GM21737 (cell line): ENCODE data around the gene AXIN1.
"Not testable (repeated sequence)": the region's sequence is repeated elsewhere in the genome, so short reads cannot be mapped to it uniquely, and the experiment has no call there.

Source experiments
- ATAC-seq: cut with Tn5 transposase; IDR thresholded peaks from one replicate; pipeline ENCODE4 v1.9.1; 2021; ENCODE audit warnings: mild to moderate bottlenecking, moderate library complexity; ENCODE audit not compliant: unreplicated experiment

The AXIN1 gene

GRCh38 chr16:267562-267961, 85.0 kb downstream of the AXIN1 start:
- not testable (repeated sequence) for ATAC-seq

- no peak for ATAC-seq
Observed at GRCh38 chr16:266258-267164, 86.0 kb downstream of the AXIN1 start.

- no peak for ATAC-seq
Observed at GRCh38 chr16:265711-266110, 86.8 kb downstream of the AXIN1 start.

GRCh38 chr16:265002-265529, 87.5 kb downstream of the AXIN1 start:
- no peak for ATAC-seq

- no peak for ATAC-seq
Observed at GRCh38 chr16:264440-264951, 88.0 kb downstream of the AXIN1 start.

- ATAC-seq, result no peak
Observed at GRCh38 chr16:263944-264343, 88.6 kb downstream of the AXIN1 start.

GRCh38 chr16:263182-263774, 89.2 kb downstream of the AXIN1 start:
- ATAC-seq, result no peak

- ATAC-seq, result no peak
Observed at GRCh38 chr16:262121-262745, 90.3 kb downstream of the AXIN1 start.

GRCh38 chr16:261031-261691, 91.4 kb downstream of the AXIN1 start:
- no peak for ATAC-seq

- ATAC-seq, result no peak
Observed at GRCh38 chr16:260326-260725, 92.2 kb downstream of the AXIN1 start.

GRCh38 chr16:259814-260253, 92.7 kb downstream of the AXIN1 start:
- no peak for ATAC-seq

GRCh38 chr16:259226-259625, 93.3 kb downstream of the AXIN1 start:
- no peak for ATAC-seq

GRCh38 chr16:258091-258490, 94.4 kb downstream of the AXIN1 start:
- not testable (repeated sequence) for ATAC-seq

GRCh38 chr16:255183-255582, 97.3 kb downstream of the AXIN1 start:
- ATAC-seq, result no peak

- no peak for ATAC-seq
Observed at GRCh38 chr16:254461-254860, 98.1 kb downstream of the AXIN1 start.

- no peak for ATAC-seq
Observed at GRCh38 chr16:253833-254232, 98.7 kb downstream of the AXIN1 start.

- ATAC-seq, result no peak
Observed at GRCh38 chr16:252366-253337, 99.9 kb downstream of the AXIN1 start.

GRCh38 chr16:249431-249830, 103.1 kb downstream of the AXIN1 start:
- no peak for ATAC-seq

GRCh38 chr16:247027-247426, 105.5 kb downstream of the AXIN1 start:
- no peak for ATAC-seq

- no peak for ATAC-seq
Observed at GRCh38 chr16:245105-245504, 107.4 kb downstream of the AXIN1 start.
